HEK293 (cell line): ENCODE data around the gene FUBP3.
A peak's percentile ranks its signal among the peaks of the same experiment; 100 is the strongest.

ENCODE experiments used
- CTCF ChIA-PET: fragments of 350-600 bp; formaldehyde crosslinking; extraction: SDS; loops from one replicate; lab custom pipeline; 2021; ENCODE audit warnings: antibody characterized with exemption; lab: Yijun Ruan, JAX
- POLR2A ChIA-PET: fragments of 300-600 bp; formaldehyde crosslinking; extraction: SDS; loops from one replicate; lab custom pipeline; 2020; ENCODE audit warnings: antibody characterized with exemption, inconsistent platforms; lab: Yijun Ruan, JAX
- H3K27ac ChIP-seq: fragments of 200-500 bp; sonication (Bioruptor generic); 2 replicates; pipeline ENCODE4 v1.5.1; 2014; ENCODE audit warnings: low read depth, low read length, control low read depth, inconsistent platforms; ENCODE audit errors: extremely low read depth
- H3K36me3 ChIP-seq, 2 experiments: fragments of 200-500 bp in 1 of 2; sonication (Bioruptor generic) in 1 of 2; 1 replicate in 1 of 2; 2 replicates in 1 of 2; pipeline ENCODE4 v1.5.1; 2014 to 2017; ENCODE audit warnings: inconsistent platforms in 2 of 2, low read length in 2 of 2; ENCODE audit not compliant: control insufficient read depth in 2 of 2, insufficient read depth in 1 of 2
- H3K4me1 ChIP-seq: fragments of 200-500 bp; sonication (Bioruptor generic); 2 replicates; pipeline ENCODE4 v1.5.1; 2014; ENCODE audit warnings: mild to moderate bottlenecking, low read length, inconsistent platforms; ENCODE audit not compliant: control insufficient read depth, insufficient read depth
- H3K4me3 ChIP-seq: 2 replicates; pipeline ENCODE4 v1.5.1; 2011; ENCODE audit warnings: low read depth, mild to moderate bottlenecking, control low read depth, low read length, moderate library complexity
- H3K9me3 ChIP-seq: fragments of 200-500 bp; sonication (Bioruptor generic); 2 replicates; pipeline ENCODE4 v1.5.1; 2014; ENCODE audit warnings: low read depth, low read length, inconsistent platforms; ENCODE audit not compliant: control insufficient read depth, insufficient read depth
- HOXA7 ChIP-seq: sonication (generic); formaldehyde crosslinking; IDR thresholded peaks from 2 replicates; pipeline ENCODE4 v1.8.1; 2022; ENCODE audit warnings: missing genetic modification reagents, borderline replicate concordance
- KLF9 ChIP-seq: fragments of 450-650 bp; formaldehyde crosslinking; IDR thresholded peaks from 2 replicates; pipeline ENCODE4 v1.5.1; 2016; ENCODE audit warnings: missing biosample characterization, missing genetic modification characterization, low read depth
- MEIS1 ChIP-seq: sonication (generic); formaldehyde crosslinking; IDR thresholded peaks from 2 replicates; pipeline ENCODE4 v1.8.1; 2022; ENCODE audit warnings: missing genetic modification reagents, mild to moderate bottlenecking, borderline replicate concordance
- YY2 ChIP-seq: fragments of 450-650 bp; formaldehyde crosslinking; IDR thresholded peaks from 2 replicates; pipeline ENCODE4 v1.5.1; 2016; ENCODE audit warnings: missing biosample characterization, missing genetic modification characterization
- ZEB2 ChIP-seq: fragments of 450-650 bp; formaldehyde crosslinking; IDR thresholded peaks from 2 replicates; pipeline ENCODE4 v1.5.1; 2016; ENCODE audit warnings: missing biosample characterization, missing genetic modification characterization
- ZNF10 ChIP-seq: fragments of 450-650 bp; formaldehyde crosslinking; IDR thresholded peaks from 2 replicates; pipeline ENCODE4 v1.5.1; 2017; ENCODE audit warnings: missing biosample characterization, missing genetic modification characterization
- ZNF112 ChIP-seq: fragments of 450-650 bp; formaldehyde crosslinking; IDR thresholded peaks from 2 replicates; pipeline ENCODE4 v1.5.0; 2017; ENCODE audit warnings: missing biosample characterization, missing genetic modification characterization
- ZNF138 ChIP-seq: fragments of 450-650 bp; formaldehyde crosslinking; IDR thresholded peaks from 2 replicates; pipeline ENCODE4 v1.5.1; 2016; ENCODE audit warnings: missing biosample characterization, missing genetic modification characterization, borderline replicate concordance
- ZNF146 ChIP-seq: fragments of 450-650 bp; formaldehyde crosslinking; IDR thresholded peaks from 2 replicates; pipeline ENCODE4 v1.5.1; 2016; ENCODE audit warnings: missing biosample characterization, missing genetic modification characterization
- ZNF2 ChIP-seq: fragments of 450-650 bp; formaldehyde crosslinking; IDR thresholded peaks from 2 replicates; pipeline ENCODE4 v1.5.1; 2016; ENCODE audit warnings: missing biosample characterization, missing genetic modification characterization
- ZNF311 ChIP-seq: fragments of 450-650 bp; formaldehyde crosslinking; IDR thresholded peaks from 2 replicates; pipeline ENCODE4 v1.5.1; 2017; ENCODE audit warnings: missing biosample characterization, missing genetic modification characterization, borderline replicate concordance
- ZNF324 ChIP-seq: fragments of 450-650 bp; formaldehyde crosslinking; IDR thresholded peaks from 2 replicates; pipeline ENCODE4 v1.5.1; 2016; ENCODE audit warnings: missing biosample characterization, missing genetic modification characterization
- ZNF341 ChIP-seq: fragments of 450-650 bp; formaldehyde crosslinking; IDR thresholded peaks from 2 replicates; pipeline ENCODE4; 2016; ENCODE audit warnings: low read depth, missing biosample characterization, missing genetic modification characterization
- ZNF404 ChIP-seq: fragments of 450-650 bp; formaldehyde crosslinking; IDR thresholded peaks from 2 replicates; pipeline ENCODE4 v1.5.1; 2017; ENCODE audit warnings: missing biosample characterization, missing genetic modification characterization
- ZNF571 ChIP-seq: fragments of 450-650 bp; formaldehyde crosslinking; IDR thresholded peaks from 2 replicates; pipeline ENCODE4 v1.5.0; 2017; ENCODE audit warnings: missing biosample characterization, missing genetic modification characterization
- ZNF626 ChIP-seq: fragments of 450-650 bp; sonication (Bioruptor Pico); formaldehyde crosslinking; IDR thresholded peaks from 2 replicates; pipeline ENCODE4 v1.5.1; 2018; ENCODE audit warnings: missing biosample characterization, missing genetic modification characterization, inconsistent platforms
- ZNF660 ChIP-seq: fragments of 450-650 bp; IDR thresholded peaks from 2 replicates; pipeline ENCODE4 v1.5.1; 2018; ENCODE audit warnings: missing biosample characterization, mild to moderate bottlenecking, missing genetic modification characterization
- ZNF704 ChIP-seq: fragments of 450-650 bp; formaldehyde crosslinking; IDR thresholded peaks from 2 replicates; pipeline ENCODE4 v1.5.1; 2016; ENCODE audit warnings: missing biosample characterization, missing genetic modification characterization
- ZNF747 ChIP-seq: fragments of 450-650 bp; formaldehyde crosslinking; IDR thresholded peaks from 2 replicates; pipeline ENCODE4 v1.5.1; 2016; ENCODE audit warnings: missing biosample characterization, missing genetic modification characterization
- TF ChIP-seq, protein P1 (sequence below): fragments of 450-650 bp; formaldehyde crosslinking; IDR thresholded peaks from 2 replicates; pipeline ENCODE4 v1.5.1; 2017; ENCODE audit warnings: missing biosample characterization, missing genetic modification characterization
- TF ChIP-seq, protein P2 (sequence below): fragments of 450-650 bp; formaldehyde crosslinking; IDR thresholded peaks from 2 replicates; pipeline ENCODE4 v1.5.1; 2016; ENCODE audit warnings: missing biosample characterization, missing genetic modification characterization, low read depth

FUBP3 gene

DNA sequence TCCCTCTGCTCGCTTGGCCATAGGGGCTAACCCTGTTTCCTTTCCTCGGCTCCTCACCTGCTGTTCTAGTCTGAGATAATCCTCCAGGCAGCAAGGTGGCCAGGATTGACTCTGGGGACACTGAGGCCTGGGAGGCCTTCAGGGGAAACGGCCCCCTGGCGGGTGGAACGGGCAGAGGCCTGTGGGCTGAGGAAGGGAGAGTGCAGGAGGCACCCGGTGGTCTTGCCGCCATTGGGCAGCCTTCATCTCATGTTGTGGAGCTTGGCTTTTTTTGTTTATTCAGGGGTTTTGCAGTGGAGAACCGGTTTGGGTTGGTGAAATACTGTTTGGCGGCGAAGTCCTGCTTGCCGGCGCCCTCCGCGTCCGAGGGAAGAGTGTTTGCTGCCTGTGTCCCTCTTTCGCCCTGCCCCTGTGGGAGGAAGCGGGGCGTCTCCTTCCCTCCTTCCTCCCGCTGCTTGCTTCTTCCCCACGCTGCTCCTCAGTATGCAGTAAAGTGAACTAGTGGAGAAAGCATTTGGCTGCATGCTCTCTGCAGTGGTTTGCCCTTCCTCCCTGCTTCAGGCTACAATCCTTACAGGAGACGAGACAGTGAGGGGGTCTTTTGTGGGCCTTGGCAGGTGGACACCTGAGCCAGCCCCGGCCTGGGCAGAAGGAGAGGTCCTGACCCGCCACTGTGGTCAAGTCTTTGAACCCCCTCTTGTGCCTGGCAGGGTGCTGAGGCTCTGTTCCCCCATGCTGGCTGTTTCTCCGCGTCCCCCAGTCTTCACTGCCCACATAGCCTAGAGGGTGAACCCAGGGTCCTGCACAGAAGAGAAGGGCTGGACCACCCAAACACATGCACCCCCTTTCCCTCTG is 54.2 kb downstream of the FUBP3 start:
- Histone ChIP-seq H3K36me3 (peaks cover 0 to 88% of the 10 kb centered on the region in 2 experiments; a peak in 2 of 3 replicates), H3K27ac (no peak overlapping the region), H3K4me3 (no peak overlapping the region), H3K9me3 (no peaks in the 10 kb centered on the region), H3K4me1 (no peaks in the 10 kb centered on the region)
- POLR2A ChIA-PET: no interaction called here
- CTCF ChIA-PET: no interaction called here
- TF ChIP-seq ZNF138 (tag by site-specific recombination): no peak
- no peak for TF ChIP-seq ZNF10 (tag by site-specific recombination)

DNA sequence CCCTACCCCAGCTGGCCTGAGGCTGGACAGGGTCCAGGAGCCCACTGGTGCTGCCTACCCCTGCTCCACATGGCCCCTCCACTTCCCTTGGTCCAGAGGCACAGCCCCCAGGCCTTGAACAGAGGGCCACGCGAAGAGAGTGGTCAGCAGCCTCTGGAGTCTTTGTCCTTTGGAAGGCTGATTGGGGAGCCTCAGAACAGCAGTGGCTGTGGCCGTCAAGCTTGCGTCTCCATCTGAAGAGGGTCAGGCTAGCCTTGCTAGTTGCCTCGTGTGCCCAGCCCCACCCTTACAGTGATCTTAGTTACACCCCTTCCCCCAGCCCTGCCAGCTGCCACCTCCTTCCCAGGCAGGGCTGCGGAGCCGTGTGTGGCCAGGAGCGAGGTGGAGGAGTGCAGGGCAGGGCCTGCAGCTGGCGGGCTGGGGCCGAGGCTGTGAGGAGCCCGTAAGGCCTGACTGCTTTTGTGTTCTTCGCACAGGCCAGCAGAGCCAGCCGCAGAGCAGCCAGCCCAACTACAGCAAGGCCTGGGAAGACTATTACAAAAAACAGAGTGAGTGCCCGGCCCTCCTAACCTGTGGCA is 54.9 kb downstream of the FUBP3 start:
- Histone ChIP-seq H3K9me3 (no peaks in the 10 kb centered on the region), H3K36me3 (peaks cover 0 to 87% of the 10 kb centered on the region in 2 experiments; a peak in 2 of 3 replicates), H3K4me3 (no peak overlapping the region), H3K27ac (no peak overlapping the region), H3K4me1 (no peaks in the 10 kb centered on the region)
- ChIA-PET POLR2A (no interaction called here), CTCF (no interaction called here)
- TF ChIP-seq, protein P1, sequence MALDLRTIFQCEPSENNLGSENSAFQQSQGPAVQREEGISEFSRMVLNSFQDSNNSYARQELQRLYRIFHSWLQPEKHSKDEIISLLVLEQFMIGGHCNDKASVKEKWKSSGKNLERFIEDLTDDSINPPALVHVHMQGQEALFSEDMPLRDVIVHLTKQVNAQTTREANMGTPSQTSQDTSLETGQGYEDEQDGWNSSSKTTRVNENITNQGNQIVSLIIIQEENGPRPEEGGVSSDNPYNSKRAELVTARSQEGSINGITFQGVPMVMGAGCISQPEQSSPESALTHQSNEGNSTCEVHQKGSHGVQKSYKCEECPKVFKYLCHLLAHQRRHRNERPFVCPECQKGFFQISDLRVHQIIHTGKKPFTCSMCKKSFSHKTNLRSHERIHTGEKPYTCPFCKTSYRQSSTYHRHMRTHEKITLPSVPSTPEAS (tag by site-specific recombination): no peak
- TF ChIP-seq HOXA7 (CRISPR knock-in tag) (no peak), ZNF704 (tag by site-specific recombination) (no peak), ZNF146 (no peak), ZNF311 (tag by site-specific recombination) (no peak)

DNA sequence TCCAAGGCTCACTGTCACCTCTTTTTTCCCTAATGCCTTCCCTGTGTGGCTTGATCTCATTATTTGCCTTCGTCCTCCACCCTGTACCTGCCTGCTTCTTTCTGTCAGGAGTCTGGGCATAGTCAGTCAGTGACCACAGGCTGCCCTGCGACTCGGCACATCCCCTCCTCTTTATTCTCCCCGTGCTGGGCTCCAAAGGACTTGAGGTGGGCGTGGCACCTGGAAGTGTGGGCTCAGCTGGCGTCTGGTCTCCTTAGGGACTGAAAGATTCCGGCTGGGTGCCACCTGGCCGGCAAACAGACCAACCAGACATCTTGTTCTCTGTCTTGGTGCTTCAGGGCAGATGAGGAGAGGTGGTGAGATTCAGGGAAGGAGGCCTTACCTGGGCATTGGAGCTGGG is 55.4 kb downstream of the FUBP3 start:
- Histone ChIP-seq H3K36me3 (peaks cover 0 to 82% of the 10 kb centered on the region in 2 experiments; a peak in 2 of 3 replicates), H3K4me1 (no peaks in the 10 kb centered on the region), H3K4me3 (no peak overlapping the region), H3K9me3 (no peaks in the 10 kb centered on the region), H3K27ac (no peak overlapping the region)
- ChIA-PET CTCF (interaction anchor here (0.6 kb wide), 1 partner anchor 362 kb away, joined by 3 read pairs; no protein-coding TSS in a partner anchor), POLR2A (no interaction called here)
- TF ChIP-seq ZNF404 (tag by site-specific recombination) (no peak), YY2 (tag by site-specific recombination) (no peak), ZNF341 (tag by site-specific recombination) (no peak), KLF9 (peak; percentile 65)

- CTCF ChIA-PET: interaction anchor here (0.6 to 1.0 kb wide), 2 partner anchors 49 to 362 kb away, joined by 3 read pairs; no protein-coding TSS in a partner anchor
- no peaks in the 10 kb centered on the region for H3K4me1 ChIP-seq
- no peak overlapping the region for H3K27ac ChIP-seq
- no peaks in the 10 kb centered on the region for H3K9me3 ChIP-seq
- TF ChIP-seq ZNF2 (no peak), ZNF660 (tag by site-specific recombination) (no peak), ZNF626 (no peak), ZNF747 (no peak), ZNF112 (tag by site-specific recombination) (no peak), ZNF324 (tag by site-specific recombination) (no peak), ZEB2 (tag by site-specific recombination) (no peak), MEIS1 (no peak), ZNF571 (tag by site-specific recombination) (no peak)
- TF ChIP-seq, protein P2, sequence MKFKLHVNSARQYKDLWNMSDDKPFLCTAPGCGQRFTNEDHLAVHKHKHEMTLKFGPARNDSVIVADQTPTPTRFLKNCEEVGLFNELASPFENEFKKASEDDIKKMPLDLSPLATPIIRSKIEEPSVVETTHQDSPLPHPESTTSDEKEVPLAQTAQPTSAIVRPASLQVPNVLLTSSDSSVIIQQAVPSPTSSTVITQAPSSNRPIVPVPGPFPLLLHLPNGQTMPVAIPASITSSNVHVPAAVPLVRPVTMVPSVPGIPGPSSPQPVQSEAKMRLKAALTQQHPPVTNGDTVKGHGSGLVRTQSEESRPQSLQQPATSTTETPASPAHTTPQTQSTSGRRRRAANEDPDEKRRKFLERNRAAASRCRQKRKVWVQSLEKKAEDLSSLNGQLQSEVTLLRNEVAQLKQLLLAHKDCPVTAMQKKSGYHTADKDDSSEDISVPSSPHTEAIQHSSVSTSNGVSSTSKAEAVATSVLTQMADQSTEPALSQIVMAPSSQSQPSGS (tag by site-specific recombination): no peak
- TF ChIP-seq, all 188 proteins: peak for 0
- POLR2A ChIA-PET: no interaction called here
- Histone ChIP-seq H3K4me3 (no peak overlapping the region), H3K36me3 (peaks cover 0 to 77% of the 10 kb centered on the region in 2 experiments; a peak in 2 of 3 replicates)
These were observed 55.9 kb downstream of the FUBP3 start for GRCh38 chr9:130635306-130635705.
